Endometrial microvascular endothelial cells (primary cell): ENCODE data around the gene PCDH12. TPM values are rescaled to one million over a fixed set of nuclear protein-coding genes. Genes with fewer than 3 reads are reported as not detected.

Experiments
- in situ Hi-C: cut with HindIII; loops from 2 replicates; pipeline ENCODE4 v1.10.0; 2017; ENCODE audit warnings: low sequenced_read_pairs, low pct_unique_long_range_greater_than_20kb; ENCODE audit errors: inconsistent ontology term
- total RNA-seq: library from RNA; depleted of rRNA; stranded (reverse); fragments of >200 nt; gene quantifications from one replicate; pipeline ENCODE4 v1.2.3, GENCODE V29; 2015; ENCODE audit errors: inconsistent ontology term

The PCDH12 gene
- total RNA-seq, 1 donor from 2014 or later: 7.7 TPM

GRCh38 chr5:141968914-141969608, 11.1 kb upstream of the PCDH12 start, which contains the start of gene RNF14:
RNF14 (plus strand) TSS chr5:141969105; CDS start chr5:141973589, 4,484 bp downstream.
- in situ Hi-C loops: no loop called here

DNA sequence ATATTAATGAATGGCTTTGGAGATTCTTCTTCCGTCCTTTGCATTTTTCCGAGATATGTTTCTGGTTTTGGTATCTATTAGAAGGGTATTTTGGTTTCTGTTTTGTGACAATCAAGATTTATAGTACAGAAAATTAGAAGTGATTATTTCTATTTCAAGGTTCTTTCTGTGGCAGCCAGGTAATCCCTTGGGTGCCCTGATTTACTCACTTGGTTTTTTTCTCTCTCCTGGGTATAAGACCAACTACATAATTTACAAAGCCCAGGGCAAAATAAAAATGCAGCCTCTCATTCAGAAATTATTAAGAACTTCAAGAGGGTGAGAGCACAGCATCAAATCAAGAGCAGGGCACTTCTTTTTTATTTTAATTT, 8.9 kb upstream of the PCDH12 start:
- in situ Hi-C loops: no loop called here

DNA sequence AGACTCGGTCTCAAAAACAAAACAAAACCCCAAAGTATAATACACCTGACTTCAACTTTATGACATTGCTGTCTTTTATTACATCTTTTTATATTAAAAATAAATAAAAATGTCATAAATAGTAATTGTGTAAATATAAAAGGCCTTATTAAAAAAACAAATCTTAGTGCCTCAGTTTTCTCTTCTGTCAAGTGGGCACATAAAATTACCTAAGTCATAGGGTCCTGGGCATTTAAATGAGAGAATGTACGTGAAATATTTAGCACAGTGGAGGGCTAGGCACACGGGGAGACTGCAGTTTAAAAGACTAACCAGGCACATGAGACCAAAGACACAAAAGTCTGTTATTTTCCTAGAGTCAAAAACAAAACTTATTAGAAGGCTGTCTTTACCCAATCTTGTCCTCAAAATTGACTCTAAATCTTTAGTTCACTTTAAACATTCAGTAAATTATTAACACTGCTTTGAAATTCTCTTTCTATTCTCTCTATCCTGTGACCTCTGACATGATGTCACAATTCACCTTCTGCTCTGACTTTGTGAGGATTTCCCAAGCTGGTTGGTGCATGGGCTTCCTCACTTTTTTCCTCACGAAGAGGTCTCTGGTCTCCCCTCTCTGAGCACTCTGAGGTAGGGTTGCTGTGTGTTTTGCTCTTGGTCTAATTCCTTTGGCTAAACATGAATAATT, 8.4 kb upstream of the PCDH12 start:
- in situ Hi-C loops: no loop called here

- in situ Hi-C loops: no loop called here
These were observed 7.1 kb upstream of the PCDH12 start for GRCh38 chr5:141965071-141965470.

DNA sequence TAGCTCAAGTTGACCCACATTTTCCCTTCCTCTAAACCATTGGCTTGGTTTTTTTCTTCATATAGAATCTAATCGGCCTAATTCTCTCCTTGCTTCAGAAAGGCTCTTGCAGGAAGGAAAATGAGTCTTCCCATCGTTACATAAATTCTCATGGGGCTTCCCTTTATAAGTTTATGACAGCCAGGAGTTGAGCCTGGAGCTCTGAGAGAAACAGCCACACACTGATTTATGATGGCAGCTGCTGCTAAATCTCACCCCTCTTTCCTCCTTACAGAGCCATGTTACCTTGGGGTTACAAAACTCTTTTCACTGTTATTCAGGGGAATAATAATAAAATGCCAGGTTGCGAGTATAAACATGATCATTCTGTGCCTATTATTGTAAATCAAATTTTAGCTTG, 5.7 kb upstream of the PCDH12 start:
- in situ Hi-C loops: no loop called here

DNA sequence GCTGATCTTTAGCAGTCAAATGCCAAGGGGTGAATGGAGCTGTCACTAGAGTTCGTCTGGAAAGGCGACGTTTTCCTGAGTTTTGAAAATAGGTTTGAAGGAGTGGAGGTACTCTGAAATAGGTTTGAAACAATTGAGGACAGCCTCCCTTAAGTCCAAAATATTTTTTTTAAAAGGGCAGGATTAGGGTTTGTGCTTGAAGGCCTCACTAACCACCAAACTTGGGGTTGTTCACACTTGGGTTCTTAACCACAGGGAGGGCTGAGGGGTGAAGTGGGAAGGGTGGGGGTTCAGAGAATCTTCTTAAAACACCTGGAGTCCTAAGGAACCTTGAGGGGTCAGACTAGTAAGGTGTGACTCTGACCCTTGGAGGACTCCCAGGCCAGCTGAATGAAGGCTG, 3.5 kb upstream of the PCDH12 start:
- in situ Hi-C loops: no loop called here

GRCh38 chr5:141960449-141961323, 2.7 kb upstream of the PCDH12 start:
- in situ Hi-C loops: no loop called here

DNA sequence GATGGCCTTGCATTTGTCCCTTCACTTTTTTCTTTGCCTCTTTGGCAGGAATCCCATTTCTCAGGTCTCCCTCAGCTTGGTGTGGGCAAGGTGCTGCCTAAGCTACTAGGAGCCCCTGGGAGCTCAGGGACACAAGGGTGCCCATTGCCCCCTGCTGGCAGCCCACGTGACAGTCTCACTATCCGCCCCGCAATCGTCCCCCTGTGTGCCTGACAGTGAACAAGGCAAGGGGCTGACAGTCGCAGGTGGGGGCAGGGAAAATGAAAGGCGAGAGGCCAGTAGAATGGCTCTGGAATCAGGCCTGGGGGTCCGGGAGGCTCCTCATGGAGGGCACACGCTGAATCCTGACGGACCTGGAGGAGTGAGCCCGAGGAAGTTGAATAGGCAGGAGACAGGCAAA, 2.0 kb upstream of the PCDH12 start:
- in situ Hi-C loops: no loop called here

DNA sequence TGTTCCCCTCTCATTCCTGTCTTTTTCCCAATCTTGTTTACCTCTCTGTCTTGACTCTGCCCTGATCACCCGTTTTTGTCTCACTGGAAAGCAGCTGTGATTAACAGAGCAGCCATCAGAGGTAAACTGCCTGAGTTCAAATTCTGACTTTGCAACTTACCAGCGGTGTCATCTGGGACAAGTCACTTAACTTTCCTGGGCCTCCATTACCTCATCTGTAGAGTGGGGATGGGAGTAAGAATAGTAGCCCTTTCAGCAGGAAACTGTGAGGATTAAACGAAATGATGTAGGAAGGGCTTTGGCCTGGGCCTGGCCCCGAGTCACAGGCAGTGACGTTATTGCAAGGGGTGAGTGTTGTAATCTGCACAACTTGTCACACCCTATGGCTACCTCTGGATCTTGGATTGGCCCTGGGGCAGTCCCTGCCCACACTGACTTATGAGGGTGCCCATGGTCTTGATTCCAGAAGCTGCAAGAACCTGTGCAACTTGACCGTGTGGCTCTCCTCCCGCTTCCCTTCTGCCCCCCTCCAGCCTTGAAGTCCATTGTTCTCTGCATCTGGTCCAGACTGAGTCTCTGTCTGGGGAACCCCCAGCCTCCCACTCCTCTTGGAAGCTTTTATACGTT, 657 bp upstream of the PCDH12 start:
- in situ Hi-C loops: no loop called here

DNA sequence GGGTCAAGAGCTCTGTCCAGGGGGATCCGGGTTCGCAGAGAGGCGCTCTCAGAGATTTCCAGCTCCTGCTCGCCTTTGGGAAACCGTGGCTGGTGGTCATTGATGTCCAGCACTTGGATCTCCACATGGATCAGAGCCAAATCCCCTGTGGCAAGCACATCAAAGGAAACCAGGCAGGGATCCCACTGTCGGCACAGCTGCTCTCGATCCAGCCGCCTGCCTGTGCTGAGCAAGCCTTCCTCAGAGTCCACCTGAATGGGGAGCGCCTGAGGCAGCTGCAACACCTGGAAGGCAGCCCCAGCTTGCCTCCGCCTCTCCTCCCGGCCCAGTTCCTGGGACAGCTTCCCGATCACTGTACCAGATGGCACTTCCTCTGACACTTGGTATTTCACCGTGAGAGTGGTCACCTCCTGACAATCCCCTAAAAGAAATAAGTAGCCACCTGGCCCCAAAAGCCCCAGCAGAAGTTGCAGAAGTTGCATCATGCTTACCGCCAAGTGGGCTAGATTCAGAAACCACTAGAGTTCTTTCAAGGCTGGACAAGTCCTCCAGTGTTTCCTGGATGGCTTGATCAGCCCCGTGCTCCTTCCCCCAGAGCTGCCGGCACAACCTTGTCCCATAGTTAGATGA, 520 bp downstream of the PCDH12 start:
- in situ Hi-C loops: no loop called here

- in situ Hi-C loops: no loop called here
These were observed 3.8 kb downstream of the PCDH12 start for GRCh38 chr5:141954194-141954593.

- in situ Hi-C loops: no loop called here
These were observed 6.0 kb downstream of the PCDH12 start for GRCh38 chr5:141952020-141952419.

DNA sequence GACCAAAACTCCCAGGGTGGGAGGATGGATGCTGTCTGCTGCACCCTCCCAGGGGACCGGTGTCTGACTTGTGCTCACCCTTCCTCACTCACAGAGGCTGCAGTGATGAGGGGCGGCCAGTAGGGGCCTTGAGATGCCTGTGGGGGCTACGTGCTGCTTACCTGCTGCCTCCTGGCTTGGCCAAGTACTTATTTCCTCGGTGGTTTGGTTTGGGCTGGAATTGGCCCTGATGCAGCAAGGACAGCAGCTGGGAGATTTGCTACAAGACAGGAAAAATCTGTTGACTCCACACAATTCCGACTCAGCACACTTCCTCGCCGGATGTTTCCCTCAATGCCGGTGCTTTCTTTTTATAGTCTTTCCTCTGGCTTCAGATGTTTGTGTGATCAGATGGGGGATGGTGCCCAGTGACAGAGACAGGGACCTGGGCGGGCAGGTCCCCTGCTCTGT, 6.6 kb downstream of the PCDH12 start:
- in situ Hi-C loops: no loop called here

- in situ Hi-C loops: no loop called here
These were observed 7.6 kb downstream of the PCDH12 start for GRCh38 chr5:141950207-141951005.

DNA sequence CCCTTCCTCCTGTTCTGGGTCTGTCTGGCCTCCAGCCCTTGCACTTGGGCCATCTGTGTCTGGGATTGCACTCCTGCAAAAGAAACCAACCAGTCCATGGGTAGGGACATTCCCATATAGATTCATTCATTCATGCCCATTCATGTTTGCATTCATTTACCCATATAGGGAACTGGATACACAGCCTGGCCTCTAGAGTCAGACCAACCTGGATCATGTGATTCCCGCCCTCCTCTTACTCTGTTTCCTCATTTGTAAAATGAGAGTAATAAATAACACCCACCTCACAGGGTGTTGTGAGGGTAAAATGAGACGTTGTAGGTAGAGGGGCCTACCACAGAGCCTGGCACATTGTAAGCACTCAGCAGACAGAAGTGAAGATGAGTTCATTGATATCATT, 8.5 kb downstream of the PCDH12 start:
- in situ Hi-C loops: no loop called here

DNA sequence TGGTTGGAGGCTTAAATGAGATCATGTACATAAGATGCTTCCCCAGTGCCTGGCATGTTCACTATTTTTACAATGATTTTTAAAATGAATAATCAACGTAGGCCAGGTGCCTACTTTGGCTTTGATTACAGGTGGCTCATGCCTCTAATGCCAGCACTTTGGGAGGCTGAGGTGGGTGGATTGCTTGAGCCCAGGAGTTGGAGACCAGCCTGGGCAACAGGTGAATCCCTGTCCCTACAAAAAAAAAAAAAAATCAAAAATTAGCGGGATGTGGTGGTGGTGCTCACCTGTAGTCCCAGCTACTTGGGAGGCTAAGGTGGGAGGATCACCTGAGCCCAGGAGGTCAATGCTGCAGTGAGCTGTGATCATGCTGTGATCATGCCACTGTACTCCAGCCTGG, 9.2 kb downstream of the PCDH12 start:
- in situ Hi-C loops: no loop called here

DNA sequence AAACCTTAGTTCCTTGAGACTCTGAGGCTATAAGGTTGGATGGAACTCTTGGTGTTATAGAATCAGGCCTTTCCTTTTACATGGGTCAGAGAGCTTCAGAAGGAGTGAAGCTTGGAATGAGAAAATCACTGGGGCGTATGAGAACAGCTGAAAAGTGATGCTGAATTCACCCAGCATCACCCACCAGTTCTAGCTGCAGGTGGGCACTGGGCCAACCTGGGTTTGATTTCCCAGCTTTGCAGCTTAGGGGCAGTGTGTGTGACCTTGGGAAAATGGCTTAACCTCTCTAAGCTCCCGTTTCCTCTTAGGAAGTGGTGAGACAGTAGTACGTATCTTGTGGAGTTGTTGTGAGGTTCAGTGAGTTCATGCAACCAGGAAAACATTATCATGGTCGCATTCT, 10.7 kb downstream of the PCDH12 start:
- in situ Hi-C loops: no loop called here

DNA sequence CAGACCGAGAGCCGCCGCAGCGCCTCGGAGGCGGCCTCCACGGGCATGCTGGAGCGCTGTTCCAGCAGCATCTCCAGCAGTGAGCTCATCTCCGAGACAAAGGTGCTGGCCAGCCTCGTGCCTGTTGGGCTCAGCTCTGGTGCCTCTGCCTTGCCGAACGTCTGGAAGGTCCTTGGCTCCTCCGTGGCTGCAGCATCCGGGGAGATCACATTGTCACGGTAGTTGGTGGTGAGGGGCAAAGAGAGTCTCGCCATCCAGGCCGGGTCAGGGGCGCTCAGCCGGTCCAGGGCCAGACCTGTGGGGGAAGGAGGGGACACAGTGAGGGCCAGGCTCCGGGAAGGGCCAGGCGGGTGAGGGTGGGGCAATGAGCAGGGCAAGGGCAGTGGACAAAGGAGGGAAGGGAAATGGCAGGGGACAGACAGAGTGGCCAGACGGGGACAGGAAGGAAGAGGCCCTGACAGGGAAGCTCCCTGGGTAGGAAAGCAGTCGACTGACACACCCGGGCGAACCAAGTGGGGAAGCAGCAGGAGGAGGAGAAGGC, 12.4 kb downstream of the PCDH12 start:
- in situ Hi-C loops: no loop called here
